OCI-M2 (cell line): ENCODE results near the gene PTCD1.
"Not testable (repeated sequence)": the region's sequence is repeated elsewhere in the genome, so short reads cannot be mapped to it uniquely, and the experiment has no call there.

Experiments
- DNase-seq: peaks from one replicate; lab custom pipeline; 2025; ENCODE audit not compliant: unreplicated experiment; lab: John Stamatoyannopoulos, UW

The PTCD1 gene

DNA sequence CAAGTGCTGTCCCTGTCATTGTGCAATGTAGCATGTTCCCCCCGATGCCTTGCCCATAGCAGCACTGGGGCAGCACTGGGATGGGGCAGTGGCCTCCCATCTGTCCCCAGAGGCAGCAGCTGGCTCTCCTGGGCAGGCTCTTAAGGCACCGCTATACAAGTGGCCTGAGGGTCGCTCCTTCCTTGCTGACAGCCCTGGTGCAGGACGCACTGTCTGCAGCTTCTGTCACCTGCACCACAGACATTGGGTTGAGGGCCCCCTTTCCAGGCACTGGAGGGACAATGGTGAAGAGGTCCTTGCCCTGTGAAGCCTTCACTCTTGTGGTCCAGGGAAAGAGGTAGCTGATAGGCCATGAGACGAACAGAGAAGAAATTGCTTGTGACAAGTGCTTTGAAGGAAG lies 10.7 kb upstream of the PTCD1 start:
- no peak for DNase-seq

DNA sequence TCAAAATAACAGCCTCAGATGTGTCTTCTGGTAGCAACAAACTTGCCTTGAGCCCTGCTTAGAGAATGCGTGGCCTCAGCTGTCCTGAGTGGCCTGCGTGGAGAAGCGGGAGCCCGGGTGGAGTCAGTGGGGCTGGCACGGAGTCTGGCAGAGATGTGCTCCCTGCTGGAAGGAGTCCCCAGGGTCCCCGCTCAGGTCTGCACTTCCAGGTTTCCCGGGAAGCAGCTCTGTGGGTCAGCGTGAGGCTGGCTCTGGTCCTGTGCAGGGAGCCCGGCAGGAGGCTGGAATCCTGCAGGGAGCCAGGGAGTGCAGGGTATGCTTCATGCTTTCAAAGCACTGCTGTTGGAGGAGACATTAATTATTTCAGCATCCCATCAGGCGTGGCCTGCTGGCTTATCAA lies 10.3 kb upstream of the PTCD1 start:
- DNase-seq = no peak

DNA sequence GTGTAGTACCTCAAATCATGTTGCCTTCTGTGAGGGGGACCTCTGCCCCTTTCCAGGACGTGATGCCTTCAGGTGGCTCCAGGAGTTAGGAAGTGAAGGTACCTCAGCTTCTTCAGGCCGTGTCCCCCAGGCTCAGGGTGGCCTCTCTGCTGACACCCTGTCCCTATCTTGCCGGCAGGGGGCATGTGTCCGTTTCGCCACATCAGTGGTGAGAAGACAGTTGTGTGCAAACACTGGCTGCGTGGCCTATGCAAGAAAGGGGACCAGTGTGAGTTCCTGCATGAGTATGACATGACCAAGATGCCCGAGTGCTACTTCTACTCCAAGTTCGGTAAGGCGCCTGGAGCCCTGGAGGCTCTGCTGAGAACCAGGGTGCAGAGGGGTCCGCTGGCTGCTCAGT lies 9.3 kb upstream of the PTCD1 start:
- no peak for DNase-seq

DNA sequence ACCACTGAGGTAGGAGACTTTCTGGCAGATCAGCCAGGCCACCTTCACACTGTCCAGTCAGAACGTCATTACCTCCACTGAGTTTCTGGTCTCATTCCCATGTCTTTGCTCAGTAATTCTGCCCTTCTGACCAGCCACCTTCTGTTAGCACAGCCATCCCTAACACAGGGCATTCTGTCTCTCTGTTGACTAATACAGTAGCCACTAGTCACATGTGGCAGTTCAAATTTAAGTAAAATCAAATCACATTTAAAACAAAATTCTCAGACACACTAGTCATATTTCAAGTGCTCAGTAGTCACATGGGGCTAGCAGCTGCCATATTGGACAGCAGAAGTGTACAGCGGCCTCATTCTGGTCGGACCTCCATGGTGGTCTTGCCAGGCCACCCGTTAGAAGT lies 7.5 kb upstream of the PTCD1 start:
- DNase-seq = no peak

DNA sequence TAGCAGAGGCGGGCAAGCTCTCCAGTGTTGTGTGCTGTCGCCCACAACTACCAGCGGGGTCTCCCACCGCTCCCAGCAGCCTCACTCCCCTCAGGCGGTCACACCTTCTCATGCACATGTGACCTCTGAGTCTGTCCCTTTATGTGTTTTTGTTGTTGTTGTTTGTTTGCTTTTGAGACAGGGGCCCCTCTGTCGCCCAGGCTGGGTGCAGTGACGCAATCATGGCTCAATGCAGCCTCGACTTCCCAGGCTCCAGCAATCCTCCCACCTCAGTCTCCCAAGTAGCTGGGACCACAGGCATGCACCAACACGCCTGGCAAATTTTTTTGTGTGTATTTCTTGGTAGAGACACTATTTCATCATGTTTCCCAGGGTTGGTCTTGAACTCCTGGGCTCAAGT lies 1.6 kb upstream of the PTCD1 start:
- DNase-seq = no peak

DNA sequence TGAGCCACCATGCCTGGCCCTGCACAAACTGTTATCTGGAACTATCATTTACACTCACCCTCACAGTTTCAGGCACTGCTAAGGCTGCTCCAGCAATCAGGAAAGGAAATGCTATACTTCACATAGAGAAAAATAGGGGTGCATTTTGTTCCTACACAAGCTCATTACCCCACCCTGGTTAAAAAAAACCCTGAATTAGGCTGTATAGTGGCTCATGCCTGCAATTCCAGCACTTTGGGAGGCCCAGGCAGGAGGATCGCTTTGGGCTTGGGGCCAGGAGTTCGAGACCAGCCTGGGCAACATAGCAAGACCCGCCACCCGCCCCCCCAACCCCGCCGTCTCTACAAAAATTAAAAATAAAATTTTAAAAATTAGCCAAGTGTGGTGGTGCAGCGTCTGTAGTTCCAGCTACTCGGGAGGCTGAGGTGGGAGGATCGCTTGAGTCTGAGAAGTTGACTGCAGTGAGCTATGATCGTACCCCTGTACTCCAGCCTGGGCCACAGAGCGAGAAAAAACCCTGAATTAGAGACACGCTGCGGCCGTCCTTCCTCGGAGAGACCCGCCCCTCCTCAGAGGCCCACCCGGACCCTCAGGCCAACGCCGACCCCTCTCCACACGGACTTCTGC lies 539 bp downstream of the PTCD1 start:
- no peak for DNase-seq

DNA sequence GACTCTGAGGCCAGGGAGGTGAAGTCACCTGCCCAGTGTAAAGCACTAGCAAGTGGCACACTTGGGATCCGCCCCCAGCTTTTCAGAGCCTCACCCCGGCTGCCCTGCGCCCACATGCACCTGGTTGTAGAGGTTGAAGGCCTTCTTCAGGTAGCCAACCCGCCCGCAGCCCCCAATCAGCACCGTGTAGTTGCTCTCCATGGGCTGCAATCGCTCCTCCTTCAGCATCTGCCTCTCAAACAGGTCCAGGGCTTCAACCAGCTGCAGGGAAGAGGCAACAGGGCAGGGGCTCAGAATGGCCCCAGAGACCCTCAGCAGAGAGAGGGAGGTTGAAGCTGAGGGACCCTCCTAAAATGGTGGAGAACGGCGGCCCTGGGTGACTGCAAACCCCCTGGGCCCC lies 5.4 kb downstream of the PTCD1 start:
- no peak for DNase-seq

DNA sequence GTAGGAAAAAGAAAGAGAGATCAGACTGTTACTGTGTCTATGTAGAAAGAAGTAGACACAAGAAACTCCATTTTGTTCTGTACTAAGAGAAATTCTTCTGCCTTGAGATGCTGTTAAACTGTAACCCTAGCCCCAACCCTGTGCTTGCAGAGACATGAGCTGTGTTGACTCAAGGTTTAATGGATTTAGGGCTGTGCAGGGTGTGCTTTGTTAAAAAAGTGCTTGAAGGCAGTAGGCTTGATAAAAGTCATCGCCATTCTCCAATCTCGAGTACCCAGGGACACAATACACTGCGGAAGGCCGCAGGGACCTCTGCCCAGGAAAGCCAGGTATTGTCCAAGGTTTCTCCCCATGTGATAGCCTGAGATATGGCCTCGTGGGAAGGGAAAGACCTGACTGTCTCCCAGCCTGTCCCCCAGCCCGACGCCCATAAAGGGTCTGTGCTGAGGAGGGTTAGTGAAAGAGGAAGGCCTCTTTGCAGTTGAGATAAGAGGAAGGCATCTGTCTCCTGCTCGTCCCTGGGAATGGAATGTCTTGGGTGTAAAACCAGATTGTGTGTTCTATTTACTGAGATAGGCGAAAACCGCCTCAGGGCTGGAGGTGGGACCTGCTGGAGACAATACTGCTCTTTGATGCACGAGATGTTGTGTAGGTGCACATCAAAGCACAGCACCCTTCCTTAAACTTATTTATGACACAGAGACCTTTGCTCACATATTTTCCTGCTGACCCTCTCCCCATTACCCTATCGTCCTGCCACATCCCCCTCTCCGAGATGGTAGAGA lies 6.7 kb downstream of the PTCD1 start:
- not testable (repeated sequence) for DNase-seq

DNA sequence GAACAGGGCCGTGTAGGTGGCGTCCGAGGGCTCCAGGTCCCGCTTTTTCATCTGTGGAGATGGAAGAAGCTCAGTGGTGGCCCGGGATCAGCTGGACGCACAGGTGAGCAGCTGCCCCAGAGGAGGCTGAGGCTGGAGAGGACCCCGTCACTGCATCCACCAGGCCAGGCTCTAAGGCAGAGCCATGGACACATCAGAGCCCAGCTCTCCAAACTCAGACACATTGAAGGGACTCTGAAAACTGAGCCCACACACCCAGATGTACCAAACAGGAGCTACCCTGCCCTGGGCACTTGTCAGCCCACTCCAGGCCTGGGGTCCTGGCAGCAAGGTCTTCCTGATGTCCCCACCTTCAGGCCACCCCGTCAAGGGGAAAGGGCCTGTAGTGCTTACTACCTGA lies 8.8 kb downstream of the PTCD1 start:
- DNase-seq = no peak

DNA sequence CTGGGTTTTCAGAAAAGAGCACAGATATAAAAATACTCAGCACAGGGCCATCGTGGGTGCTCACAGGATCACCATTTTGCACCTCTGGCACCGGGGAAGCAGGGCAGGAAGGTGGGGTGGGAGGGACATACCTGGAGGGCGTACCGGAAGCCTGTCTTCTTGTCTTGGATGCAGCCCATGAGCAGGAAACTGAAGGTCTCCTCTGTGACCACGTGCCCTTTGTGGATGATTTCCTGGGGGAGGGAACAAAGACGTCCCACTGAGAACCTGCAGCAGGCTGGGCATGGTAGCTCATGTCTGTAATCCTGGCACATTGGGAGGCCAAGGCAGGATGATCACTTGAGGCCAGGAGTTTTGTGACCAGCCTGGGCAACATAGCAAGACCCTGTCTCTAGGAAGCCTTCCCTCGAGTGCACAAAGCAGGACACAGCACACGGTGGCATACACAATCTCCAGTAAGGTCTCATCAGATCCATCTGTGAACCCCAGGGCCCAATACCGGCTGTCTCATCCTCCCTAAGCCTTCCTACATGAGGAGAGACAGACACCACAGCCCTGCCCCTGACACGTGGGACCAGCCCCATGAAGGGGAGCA lies 9.5 kb downstream of the PTCD1 start:
- no peak for DNase-seq

DNA sequence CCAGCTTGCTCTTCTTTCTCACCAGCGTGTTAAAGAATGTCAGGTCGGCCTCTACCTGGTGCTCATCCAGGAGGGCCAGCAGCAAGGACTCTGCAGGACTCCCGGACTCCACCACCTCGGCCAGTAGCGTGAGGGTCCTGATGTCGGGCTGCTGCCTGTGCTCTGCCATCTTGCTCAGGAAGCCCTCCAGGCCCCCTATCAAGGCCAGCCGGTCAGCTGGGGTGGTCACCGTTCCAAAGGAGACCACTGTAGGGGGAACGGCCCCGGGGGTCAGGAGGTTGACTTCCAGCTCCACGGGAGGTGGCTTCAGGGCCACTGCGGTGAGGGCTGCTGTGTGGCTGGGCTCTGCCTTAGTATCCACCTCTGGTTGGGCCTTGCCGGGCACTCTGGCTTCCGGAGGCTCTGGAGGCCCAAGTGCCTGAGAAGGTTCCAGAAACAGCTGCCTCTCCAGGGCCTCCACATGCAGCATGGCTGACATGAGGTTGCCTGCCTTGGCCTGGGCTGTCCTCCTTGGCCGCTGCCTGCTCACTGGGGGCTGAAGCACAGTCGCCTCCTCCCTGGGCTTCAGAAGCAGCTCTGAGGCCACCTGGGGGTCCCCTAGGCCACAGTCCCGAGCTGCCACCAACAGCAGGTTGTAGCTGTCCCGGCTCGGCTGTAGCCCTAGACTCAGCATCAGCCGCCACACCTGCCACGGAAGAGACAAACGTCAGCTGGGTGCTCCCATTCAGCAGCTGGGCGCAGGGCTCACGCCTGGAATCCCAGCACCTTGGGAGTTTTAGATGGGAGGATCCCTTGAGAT lies 13.5 kb downstream of the PTCD1 start:
- no peak for DNase-seq

DNA sequence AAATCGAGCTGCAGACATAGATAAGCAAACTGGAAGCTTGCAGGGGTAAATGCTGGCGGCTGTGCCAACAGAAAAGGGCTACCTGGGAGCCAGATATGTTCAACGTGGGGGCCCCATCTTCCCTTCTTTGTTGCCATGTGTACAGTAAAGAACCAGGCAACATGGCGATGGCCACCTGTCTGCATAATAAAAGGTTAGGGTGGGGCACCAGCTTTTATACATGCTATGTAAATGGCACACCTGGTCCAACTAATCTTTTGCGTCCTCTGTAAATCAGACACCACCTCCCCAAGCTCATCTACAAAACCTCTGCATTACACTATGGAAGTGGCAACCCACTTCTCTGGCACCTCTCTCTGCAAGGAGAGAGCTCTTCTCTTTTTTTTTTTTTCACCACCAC lies 16.0 kb downstream of the PTCD1 start:
- DNase-seq = no peak

DNA sequence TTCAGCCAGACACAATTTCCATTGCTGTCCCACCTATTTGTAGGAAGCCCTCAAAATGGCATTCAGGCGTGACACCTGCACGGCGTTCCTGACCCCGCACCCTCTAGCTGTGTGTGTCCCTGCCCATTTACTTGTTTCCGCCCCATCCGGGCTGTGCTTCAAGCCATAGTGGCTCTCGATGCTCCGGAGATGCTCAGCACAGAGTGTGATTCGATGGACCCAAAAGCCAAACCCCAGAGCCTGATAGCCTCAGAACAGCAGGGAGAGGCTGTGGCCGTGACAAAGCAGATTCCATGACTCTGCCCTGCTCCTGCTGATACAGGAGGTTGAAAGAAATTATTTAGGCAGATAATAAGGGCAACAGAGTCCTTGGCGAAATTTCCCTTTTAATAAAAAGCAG lies 16.4 kb downstream of the PTCD1 start:
- DNase-seq = no peak

DNA sequence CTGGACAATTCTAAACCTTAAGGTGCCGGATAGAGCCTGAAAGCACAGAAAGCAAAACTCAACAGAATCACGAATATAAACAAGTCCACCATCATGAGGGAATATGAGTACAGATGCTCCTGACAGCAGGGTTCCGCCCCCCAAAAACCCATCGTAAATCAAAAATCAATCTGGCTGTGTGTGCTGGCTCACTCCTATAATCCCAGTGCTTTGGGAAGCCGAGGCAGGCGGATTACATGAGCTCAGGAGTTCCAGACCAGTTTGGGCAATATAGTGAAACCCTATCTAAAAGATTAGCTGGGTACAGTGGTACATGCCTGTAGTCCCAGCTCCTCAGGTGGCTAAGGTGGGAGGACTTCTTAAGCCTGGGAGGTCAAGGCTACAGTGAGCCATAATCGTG lies 17.6 kb downstream of the PTCD1 start:
- DNase-seq = no peak

DNA sequence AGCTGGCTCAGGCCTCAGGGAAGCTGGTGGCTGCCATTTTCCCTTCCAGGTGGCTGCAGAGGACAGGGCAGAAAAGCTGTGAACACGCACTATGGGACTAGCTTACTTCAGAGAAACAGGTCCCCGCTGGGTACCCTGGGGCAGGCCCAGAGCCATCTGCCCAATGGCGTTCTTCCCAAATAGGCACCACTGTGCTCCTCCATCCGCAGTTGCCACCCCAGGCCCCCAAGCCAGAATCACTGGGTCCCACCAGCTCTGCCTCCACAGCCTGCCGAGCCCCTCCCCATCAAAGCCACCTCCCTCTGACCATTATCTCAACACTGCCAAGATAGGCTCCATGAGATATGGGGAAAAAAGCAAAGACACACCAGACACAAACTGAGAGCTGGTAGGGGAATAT lies 18.4 kb downstream of the PTCD1 start:
- DNase-seq = no peak

DNA sequence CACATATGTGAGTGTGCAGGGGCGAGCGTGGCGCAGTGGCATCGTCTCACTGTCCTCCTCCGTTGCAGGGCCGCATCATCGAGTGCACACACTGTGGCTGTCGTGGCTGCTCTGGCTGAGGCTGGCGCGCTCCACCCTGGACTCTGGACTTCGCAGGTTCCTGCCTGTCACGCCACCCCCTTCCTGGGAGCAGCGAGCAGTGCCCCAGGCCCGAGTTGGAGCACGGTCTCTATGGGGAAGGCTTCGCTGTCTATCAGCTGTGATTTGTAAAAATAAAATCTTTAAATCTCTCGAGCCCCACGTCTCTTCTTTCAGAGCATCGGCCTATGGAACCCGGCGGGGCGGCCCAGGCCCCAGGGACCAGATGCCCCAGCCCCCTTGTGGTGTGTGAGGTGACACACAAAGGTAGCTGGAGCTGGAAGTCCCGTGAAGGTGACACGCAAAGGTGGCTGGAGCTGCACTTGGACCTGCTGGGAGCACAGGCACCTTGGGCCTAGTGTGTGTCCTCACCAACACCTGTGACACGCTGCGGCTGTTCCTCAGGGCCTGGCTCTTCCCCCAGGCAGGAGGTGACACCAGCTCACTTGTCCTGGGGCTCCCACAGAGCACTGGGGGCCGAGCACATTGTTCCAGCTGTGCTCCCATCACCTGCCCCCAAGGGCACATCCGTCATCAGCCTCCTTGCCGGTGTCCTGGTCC lies 19.1 kb downstream of the PTCD1 start:
- DNase-seq = no peak

DNA sequence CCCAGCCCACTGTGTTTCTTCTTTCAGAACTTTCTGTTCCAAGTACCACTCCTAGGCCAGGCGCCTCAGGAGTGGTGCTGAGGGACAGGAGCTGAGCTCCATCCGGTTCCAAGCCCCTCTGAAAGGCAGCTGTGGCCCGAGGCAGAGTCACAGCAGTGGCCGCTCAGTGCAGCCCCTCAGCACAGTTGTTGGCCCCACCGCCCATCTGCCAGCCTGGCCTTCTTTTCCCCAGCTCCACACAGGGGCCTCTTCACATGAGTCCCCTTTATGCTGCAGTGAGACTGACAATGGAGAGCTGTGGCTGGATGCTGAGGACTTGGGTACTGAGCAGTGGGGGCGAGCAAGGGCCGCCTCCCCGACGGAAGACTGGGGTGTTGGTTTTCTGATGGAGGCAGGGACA lies 20.3 kb downstream of the PTCD1 start:
- no peak for DNase-seq

DNA sequence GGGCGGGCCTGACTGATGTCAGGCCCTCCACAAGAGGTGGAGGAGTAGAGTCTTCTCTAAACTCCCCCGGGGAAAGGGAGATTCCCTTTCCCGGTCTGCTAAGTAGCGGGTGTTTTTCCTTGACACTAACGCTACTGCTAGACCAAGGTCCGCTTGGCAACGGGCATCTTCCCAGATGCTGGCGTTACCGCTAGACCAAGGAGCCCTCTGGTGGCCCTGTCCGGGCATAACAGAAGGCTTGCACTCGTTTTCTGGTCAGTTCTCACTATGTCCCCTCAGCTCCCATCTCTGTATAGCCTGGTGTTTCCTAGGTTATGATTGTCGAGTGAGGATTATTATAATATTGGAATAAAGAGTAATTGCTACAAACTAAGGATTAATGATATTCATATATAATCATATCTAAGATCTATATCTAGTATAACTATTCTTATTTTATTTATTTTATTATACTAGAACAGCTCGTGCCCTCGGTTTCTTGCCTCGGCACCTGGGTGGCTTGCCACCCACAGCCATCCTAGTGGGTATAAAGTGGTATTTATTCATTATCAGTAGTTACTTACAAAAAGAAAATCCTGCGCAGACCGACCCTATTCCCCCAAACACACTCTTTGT lies 23.0 kb downstream of the PTCD1 start:
- DNase-seq = not testable (repeated sequence)

DNA sequence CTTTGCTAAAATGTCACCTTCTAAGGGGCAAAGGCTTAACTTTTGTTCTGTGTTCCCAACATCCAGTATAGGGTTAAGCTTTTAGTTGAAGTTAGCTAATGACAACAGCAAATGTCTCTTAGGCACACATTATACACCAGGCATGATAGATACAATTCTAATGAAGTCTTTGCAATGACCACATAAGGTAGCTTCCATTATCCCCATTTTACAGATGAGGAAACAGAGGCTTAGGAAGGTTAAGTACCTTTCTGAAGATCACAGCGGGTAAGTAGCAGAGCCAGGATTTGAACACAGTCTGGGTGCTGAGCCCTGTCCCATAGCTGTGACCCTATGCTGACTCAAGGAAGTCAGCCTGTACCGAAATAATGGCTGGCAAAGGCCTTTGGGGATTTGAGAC lies 28.0 kb downstream of the PTCD1 start:
- no peak for DNase-seq

DNA sequence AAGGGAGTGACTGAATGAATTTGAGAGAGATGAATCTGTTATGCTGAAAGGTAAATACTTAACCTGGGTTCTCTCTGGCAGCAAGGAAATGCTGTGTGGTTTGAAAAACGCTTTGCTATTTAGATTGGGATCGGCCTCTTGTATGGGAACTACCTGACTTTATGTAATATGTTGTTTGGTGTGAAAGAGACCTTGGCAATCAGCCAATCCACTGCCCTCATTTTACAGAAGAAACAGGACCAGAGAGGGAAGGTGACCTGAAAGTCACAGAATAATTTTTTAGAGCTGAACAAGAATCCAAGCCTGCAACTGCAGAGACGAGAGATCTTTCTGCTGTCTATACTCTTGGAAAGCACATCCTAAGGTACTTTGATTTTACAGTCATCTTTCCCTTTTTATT lies 28.8 kb downstream of the PTCD1 start:
- DNase-seq = no peak

DNA sequence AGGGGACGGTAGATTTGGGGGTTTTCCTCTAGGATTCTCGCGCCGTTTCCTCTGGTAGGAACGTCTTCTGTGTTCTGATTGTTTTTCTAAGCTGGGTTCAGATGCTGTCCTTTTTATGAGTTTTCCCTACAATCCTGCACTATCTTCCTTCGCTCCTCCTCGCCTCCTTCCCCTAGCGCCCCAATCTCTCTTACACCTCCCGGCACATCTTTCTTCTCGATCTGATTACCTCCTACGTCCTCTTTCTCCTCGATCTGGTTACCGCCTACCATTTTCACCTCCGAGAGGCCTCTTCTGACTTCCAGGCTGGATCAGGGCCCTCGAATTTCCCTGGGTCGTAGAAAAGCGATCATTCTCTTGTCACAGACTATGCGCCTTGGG lies 29.4 kb downstream of the PTCD1 start:
- no peak for DNase-seq
